Germinal center (tissue), 1 donor: ENCODE measurements around the gene RAB25.
"Not testable (repeated sequence)": the region's sequence is repeated elsewhere in the genome, so short reads cannot be mapped to it uniquely, and the experiment has no call there.

Source experiments
- DNase-seq: peaks from one replicate; pipeline ENCODE4 v3.0.0; 2012; ENCODE audit warnings: mixed read lengths, low spot score

The RAB25 gene

DNA sequence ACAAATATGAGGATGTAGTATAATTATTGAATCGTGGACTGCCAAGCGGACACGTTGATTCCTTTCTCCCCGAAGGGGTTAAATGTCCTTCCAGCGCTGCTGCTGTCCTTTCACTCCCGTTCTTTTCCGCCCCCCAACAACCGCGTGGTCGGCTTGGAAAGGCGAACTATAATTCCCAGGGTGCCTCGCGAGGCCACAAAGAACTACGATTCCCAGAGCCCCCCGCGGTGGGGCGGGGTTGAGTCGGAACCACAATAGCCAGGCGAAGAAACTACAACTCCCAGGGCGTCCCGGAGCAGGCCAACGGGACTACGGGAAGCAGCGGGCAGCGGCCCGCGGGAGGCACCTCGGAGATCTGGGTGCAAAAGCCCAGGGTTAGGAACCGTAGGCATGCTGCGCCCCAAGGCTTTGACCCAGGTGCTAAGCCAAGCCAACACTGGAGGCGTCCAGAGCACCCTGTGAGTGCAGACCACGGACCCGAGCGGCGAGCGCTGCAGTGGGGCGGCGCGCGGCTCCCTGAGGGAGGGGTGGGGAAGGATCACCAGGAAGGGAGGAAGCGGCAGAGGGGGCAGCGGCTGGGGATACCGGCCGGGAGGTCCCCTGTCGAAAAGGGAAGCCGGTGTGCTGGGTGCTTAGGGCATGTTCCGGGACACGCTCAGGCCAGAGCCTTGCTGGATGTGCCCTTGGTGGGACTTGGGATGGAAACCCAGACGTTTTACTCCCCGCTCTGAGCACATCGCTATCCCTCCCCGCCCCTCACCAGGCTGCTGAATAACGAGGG lies 6.3 kb upstream of the RAB25 start, which contains the start of gene LAMTOR2:
TSS of gene LAMTOR2 (plus strand) at position 283 of the 781 bp plus-strand sequence. CDS start at position 391, 108 bp downstream.
- peak; percentile 94 for DNase-seq

DNA sequence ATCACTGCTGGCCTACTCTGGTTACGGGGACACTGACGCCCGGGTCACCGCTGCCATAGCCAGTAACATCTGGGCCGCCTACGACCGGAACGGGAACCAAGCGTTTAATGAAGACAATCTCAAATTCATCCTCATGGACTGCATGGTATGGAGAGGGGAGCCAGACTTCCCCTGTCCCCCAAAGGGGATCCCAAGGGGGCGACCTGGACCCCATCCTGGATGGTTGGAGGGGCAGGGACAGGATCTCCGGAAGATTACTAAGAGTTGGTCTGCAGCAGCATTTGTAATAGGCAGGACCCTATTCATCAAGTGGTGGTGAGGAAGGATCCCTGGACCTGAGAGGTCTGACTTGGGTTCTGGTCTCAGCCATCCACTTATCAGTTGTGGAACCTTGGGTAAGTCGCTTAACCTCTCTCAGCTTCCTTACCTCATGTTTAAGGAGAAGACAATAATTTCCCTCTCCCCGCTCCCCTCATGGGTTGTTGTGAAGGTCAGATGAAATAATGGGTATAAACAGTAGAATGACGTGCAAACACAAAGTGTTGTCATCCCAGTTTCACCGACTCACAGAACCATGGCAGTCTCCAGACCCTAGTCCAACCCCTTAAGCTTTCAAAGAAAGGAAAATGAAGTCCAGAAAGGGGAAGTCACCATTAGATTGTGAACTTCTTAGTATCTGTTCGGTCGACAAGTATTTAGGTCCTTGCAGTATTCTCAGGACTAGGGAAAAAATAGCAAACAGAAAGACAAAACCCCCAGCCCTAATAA lies 5.5 kb upstream of the RAB25 start:
- DNase-seq, result no peak

DNA sequence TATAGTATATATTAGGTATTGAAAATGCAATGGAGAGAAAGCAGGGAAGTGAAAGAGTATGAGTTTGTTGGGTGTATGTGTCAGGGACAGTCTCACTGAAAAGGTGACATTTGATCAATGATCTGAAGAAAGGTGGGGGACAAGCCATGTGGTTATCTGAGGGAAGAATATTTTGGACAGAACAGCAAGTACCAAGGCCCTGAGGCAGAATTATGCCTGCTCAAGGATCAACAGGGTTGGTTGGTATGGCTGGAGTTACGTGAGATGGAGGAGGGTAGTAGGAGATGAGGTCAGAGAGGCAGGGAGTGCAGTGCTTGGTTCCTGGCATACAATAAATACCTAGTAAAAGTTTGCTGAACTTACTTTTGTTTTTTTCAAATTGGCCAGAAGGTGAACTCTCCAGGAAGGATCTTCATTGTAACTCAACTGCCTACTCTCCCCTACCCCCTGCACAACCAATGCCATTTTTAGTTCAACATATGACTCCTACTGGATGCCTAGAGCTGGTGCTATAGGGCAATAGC lies 4.6 kb upstream of the RAB25 start:
- no peak for DNase-seq

DNA sequence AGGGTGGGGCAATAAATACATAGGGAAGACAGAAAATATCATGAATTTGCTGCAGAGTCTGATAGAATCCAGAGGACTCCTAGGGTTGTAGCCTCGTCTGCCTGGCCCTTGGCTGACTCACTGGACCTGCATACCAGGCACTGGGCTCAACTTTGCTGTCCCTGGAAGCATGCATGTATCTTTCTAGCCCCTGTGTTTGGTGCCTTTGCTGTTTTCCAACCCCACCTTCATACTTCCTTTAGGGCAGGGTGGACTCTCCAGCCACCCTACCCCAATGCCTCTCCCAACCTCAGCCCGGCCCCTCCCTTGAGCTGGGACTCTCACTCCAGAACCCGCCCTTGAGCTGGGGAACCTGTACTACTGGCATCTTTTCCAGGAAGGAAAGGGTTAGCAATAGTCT lies 1.2 kb downstream of the RAB25 start:
- DNase-seq, result no peak

DNA sequence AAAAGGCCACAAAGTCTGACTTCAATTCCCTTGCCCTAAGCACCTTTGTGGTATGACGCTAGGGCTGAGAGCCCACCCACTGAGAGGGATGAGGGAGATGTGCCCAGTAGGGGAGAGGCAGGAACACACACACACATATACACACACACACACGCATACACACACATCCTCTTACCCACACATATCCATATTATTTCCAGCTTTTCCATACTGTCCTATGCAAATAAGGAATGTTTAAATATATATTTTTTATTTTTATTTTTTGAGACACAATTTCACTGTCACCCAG lies 3.0 kb downstream of the RAB25 start:
- DNase-seq, result no peak

DNA sequence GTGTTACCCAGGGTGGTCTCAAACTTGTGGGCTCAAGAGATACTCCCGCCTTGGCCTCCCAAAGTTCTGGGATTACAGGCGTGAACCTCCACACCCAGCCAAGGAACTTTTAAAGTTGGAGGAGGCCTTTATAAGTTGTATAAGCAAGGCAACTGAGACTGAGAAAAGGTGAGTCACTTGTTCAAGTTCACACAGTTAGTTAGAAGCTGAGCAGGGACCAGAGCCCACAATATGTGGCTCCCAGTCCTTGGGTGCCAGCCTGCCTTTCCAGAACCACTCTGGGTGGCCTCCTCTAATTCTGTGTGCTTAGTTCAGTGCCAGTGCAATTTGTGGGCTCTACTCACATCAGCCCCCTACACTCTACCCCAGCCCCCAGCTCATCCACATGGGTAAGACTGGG lies 3.7 kb downstream of the RAB25 start:
- DNase-seq, result no peak

DNA sequence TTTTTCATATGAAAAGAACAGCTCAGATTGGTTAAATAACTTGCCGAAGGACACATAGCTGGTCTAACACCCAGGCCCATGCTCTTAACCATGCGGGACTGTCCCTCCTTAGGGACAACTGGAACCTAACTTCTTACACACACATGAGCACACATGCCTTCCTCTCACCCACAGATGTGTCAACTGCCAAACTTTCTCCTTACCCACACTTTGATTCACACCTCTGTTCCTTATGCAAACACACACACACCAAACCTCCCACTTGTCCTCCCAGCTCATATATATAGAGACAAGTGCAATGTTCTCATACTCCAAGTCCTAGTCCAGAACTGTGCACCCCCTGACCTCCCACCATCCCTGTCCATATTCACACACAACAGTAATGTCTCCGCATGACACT lies 4.3 kb downstream of the RAB25 start:
- DNase-seq, result no peak

DNA sequence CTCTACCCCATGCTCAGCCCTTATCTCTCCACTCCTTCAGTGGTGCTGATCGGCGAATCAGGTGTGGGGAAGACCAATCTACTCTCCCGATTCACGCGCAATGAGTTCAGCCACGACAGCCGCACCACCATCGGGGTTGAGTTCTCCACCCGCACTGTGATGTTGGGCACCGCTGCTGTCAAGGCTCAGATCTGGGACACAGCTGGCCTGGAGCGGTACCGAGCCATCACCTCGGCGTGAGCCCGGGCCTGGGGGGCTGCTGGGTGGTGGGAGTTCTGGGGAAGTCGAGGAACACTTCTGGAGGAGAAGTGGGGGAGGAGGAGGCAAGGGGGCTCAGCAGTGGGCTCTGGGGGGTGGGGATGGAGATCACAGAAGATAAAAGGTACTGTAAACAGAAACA lies 4.9 kb downstream of the RAB25 start:
- no peak for DNase-seq

DNA sequence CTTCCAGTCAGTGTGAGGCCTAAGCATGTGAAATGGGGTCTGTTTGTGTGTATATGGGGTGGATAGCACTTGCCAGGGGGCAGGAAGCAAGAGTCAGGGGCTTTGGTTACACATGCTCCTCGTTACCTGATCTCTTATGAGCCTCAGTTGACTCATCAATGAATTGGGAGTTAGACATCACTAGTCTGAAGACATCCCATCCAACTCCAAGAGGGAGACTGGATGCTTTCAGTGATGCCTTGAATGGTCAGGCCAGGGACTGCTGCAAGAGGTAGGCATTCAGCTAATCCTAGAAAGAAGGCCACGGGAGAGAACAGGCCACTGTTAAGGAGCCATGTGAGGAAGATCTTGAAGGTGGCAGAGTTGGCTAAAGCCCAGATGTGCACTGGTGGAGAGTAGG lies 6.3 kb downstream of the RAB25 start:
- DNase-seq, result no peak

DNA sequence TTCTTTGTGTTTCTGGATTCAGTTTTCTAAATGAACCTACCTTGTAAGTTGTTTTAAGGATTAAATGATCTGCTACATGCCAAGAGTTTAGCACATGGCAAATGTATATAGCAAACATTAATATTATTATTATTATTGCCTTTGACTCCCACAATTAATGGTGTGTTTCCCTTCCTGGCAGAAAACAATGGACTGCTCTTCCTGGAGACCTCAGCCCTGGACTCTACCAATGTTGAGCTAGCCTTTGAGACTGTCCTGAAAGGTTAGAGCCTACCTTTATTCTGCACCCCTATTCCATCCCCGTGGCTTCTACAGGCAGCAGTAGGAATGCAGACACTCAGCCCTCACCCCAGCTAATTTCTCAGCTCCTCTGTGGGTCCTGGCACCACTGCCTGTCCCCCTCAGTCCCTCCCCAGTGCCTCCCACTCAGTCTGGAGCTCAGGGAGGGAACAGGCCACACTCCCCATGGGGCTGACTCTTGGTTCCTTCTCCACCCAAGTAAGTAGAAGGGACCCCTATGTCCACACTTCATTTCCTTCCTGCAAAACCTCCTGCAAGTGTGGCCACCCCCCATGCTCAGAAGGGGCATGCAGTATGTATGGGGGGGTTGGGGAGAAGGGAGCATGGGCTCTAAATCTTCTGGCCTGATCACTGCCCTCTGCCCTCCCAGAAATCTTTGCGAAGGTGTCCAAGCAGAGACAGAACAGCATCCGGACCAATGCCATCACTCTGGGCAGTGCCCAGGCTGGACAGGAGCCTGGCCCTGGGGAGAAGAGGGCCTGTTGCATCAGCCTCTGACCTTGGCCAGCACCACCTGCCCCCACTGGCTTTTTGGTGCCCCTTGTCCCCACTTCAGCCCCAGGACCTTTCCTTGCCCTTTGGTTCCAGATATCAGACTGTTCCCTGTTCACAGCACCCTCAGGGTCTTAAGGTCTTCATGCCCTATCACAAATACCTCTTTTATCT lies 8.8 kb downstream of the RAB25 start:
- no peak for DNase-seq

DNA sequence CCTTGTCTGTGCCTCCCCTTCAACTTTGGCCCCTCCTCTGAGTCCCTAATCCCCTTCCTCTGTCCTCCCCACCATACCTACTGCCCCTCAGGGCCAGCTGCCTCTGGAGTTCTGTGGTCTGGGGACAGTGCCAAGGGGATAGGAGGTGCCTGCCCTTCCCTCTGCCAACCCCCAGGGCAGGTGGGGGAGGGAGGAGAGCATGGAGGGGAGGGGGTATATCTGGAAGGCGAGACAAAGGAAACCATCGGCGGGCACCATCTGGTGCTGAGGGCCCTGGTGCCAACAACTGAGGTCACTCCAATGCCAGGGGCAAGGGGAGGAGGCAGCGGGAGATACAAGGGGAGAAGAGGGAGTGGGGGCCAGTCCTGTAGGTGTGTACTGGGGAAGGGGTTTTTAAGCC lies 9.6 kb downstream of the RAB25 start:
- no peak for DNase-seq

DNA sequence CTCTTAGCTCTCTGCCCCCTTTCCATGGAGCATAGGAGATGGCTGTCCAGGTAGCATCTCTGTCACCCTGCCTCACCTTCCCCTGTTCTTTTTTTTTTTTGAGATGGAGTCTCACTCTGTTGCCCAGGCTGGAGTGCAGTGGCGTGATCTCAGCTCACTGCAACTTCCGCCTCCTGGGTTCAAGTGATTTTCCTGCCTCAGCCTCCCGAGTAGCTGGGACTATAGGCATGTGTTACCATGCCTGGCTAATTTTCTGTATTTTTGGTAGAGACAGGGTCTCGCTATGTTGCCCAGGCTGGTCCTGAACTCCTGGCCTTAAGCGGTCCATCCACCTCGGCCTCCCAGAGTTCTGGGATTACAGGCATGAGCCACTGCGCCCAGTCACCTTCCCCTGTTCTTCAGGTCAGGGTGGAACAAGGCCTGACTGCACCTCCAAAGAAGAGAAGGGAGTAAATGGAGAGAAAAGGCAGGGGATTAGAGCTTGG lies 10.4 kb downstream of the RAB25 start:
- DNase-seq, result not testable (repeated sequence)

DNA sequence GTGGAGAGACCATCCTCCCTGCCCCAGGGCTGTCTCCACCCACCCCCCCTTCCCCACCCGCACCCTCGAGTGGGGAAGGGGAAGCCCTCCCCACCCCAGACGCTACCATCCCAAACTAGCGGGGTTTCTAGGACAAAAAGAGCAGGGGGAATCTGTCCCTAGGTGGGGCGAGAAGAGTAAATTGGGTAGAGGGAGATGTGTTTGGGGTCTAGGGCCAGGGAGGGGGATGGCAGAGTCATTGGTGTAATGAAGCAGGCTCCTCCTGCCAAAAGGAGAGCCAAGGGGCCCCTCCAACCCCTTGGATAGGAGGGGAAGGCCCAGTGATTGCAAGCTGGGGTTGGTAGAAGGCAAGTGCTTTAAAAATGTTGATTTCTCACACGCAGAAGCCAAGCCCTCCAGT lies 11.3 kb downstream of the RAB25 start:
- DNase-seq, result no peak

DNA sequence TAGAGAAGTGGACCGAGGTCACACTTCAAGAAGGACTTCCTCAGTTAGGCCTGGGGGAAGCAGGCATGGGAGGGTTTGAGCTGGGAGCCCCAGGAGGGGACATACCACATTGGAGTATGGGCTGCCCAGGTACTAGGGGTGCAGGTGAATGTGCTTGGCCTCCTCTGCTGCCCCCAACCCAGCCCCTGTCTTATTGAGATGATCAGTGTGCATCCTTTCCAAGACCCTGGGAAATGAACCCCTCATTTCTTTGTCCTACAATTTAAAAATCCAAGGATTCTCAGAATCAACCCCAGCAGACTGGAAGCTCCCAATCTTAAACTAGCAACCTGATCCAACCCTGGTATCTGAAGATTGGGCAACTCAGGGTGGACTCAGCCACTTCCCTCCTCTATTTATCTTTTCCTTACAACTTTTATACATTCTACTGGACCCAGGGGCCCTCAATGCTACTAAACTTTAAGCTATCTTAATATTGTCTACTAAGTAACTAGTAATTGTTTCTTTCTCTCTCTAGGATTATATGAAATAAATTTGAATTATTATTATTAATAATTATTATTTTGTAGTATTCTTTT lies 12.2 kb downstream of the RAB25 start:
- DNase-seq, result no peak

DNA sequence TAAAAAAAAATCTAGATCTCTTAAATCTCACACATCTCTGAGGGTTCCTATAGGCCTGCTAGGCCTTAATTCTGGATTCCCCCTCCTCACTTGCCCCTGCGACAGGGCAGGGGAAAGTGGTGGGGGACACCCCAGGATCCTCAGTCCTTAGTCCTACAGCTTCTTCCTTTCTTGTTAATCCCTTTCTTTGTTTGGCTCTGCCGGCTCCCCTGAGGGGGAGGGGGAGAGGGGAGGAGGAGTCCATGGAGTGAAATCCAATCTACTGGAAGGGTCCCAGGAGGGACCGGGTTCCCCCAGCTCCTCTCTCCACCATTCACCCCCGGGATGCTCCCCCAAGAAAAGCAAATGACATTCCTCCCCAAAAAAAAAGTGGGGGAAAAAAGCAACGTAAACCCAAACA lies 12.8 kb downstream of the RAB25 start:
- no peak for DNase-seq

DNA sequence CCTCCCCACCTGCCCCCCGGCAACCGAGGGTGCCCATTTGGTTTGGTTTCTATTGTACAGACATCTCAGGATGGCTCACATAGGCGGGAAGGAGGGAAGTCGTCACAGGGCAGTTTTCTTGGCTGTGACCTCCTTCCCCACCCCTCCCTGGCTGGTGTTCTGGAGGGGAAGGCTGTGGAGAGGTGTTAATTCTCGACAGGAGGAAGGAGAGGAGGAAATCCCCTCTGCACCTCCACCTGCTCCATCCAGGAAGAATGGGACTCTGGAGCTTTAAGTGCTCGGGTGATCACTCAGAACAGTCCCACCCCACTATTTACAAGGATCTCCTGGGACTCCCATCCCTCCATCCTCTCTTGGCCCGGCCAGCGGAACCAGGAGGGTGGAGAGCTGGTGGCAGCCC lies 13.7 kb downstream of the RAB25 start:
- DNase-seq, result no peak

DNA sequence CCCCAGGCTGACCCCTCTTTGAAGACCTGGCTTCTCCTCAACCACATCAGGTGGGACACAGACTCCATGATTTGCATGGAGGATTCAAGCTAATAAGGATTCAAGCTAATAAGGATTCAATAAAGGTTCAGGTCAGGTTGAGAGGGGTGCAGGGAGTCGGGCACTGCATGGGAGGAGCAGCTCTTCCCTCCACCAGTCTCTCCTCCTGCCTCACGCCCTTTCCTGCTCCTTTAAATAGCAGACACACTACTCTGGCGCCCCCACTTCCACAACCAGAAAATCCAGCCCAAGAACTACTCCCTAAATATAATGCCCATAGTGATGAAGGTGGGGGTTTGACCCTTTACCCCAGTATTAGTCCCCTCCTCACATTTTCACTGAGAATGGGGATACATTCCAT lies 14.2 kb downstream of the RAB25 start:
- no peak for DNase-seq

DNA sequence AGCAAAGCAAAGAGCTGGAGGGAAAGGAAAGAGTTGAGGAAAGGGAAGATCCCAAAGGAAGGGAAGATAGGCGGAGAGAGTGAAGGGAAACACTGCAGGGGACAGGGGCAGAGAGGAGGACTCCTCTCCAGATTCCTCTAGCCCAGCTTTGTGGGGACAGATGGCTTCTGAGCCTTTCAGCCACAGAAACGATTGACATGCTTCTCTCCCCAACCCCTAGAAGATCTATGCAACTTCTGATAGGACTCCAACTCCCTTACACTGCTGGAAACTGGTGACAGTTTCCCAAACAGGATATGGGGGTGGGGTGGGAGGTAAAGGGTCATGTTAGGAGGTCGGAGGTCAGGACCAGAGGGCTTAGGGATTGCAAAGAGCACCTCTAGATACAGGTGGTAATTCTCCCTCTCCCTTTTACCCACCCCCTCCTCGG lies 14.8 kb downstream of the RAB25 start:
- DNase-seq, result no peak

DNA sequence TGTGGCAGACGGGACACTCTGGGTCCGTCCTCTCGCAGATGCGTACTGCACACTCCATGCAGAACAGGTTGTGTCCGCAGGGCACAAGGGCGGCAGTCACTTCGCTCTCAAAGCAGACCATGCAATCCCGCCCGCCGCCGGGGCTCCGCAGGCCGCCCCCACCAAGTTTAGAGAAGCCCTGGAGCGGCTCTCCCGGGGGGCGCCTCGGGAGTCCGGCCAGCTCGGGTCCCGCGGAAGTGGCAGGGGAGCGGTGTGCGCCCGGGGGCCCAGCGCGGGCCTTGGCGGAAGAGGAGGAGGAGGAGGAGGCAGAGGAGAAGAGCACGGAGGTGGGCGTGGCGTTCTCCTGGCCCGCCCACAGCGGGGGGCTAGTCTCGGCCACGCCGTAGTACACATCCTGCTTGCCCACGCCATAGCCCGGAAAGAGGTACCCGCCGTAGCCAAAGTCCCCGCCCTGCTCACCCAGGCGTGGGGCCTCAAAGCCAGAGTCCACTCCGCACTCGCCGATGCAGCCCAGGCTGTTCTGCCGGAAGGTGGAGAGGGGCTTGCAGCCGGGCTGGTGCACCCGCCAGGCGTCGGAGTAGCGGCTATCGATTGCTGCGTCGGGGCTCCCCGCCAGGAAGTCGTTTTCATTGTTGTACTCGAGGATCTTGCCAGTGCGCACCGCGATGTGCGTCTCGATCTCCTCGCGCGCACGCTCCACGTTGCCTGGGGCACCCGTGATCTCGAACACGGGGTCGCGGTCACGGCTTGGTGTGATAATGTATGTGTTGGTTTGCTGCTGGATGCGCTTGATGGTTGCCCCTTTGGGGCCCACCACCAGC lies 15.9 kb downstream of the RAB25 start:
- peak; percentile 82 for DNase-seq

DNA sequence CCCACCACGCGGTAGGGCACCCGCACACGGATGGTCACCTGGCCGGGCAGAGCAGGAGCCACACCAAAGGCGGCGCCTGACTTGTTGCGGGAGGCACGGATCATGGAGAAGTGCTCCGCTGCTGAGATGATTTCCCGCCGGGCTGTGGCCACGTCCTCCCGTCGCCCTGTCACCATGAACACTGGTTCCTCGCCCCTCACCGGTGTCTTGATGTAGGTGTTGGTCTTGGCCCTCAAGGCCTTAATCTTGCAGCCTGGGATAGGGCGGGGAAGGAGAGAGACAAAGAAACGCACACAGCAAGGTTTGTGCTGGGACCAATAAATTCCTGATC lies 16.4 kb downstream of the RAB25 start:
- DNase-seq, result no peak

DNA sequence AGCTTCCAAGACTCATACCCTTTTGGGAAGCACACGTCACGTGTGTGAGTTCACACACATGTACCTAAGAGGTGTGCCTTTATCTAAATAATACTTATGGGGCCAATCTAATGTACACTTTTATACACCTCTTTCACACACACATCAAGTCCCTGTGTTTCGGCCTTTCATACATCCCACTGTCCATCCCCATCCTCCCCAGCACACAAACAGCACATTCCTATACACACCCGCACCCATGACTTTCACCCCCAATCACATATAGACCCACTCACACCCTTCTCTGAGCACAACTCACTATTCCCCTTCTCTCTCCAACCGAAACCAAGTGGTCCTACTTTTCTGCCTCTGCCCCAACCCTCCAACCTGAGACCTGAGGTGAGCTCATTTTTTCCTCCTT lies 17.8 kb downstream of the RAB25 start:
- DNase-seq, result no peak
